HG02943 (cell line): ENCODE data around the gene MARCO.
"Not testable (repeated sequence)": the region's sequence is repeated elsewhere in the genome, so short reads cannot be mapped to it uniquely, and the experiment has no call there.

Source experiments
- ATAC-seq: cut with Tn5 transposase; IDR thresholded peaks from one replicate; pipeline ENCODE4 v1.9.1; 2021; ENCODE audit warnings: mild to moderate bottlenecking, low read depth, moderate library complexity; ENCODE audit not compliant: unreplicated experiment

MARCO gene

DNA sequence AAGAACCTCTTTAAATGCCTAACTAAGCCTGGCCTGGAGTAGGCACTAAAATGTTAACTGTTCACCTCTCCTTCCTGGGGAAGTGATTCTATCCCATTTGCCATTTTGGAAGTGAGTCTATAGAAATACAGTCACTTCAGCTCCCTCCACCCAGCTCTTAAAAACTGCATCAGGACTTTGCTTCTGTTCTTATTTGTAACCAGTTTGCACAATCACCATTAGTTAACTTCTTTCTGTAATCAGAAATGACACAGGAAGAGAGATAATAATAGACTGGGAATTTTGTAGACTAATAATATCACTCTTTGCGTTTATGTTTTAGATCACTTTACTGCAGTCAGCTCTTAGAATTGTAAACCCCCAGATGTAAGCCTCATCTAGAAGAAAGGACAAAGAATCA is 16.0 kb upstream of the MARCO start:
- no peak for ATAC-seq

GRCh38 chr2:118929059-118929458 is 12.9 kb upstream of the MARCO start:
- ATAC-seq = no peak

GRCh38 chr2:118932949-118933348 is 9.0 kb upstream of the MARCO start:
- no peak for ATAC-seq

DNA sequence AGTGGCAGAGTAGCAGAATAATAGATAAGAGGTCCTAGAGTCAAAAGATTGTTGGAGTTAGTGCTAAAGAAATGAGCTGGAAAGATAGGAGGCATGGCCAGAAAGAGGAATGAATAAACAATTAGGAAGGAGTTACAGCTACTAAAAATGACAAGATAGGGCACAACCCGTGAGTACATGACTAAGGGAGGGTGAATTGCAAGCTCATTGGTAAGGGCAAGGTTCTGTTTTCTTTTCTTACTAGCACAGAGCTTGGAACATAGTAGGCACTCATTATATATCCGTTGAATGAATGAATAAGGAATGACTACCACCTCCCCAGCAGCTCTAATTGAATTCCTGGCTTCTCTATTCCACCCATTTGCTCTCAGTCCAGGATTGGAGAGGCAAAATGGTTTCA is 5.7 kb upstream of the MARCO start:
- ATAC-seq = no peak

DNA sequence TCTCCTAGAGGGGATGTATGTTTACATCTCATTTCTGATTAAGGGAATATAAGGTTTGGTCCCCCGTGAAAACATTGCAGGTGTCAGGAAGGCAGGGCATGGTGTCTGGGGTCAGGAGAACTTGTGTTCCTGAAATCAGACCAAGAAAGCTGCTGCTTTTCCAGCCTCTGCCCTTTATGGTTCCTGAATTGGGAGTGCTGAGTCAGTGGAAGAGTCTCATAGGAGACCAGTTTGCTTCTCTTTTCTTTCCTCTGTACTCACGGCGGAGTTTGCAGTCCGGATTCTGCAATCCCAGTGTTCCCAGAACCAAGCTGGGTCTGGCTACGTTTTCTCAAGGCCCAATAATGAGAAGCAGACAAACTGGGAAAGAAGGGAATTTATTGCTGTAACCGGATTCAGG is 5.1 kb upstream of the MARCO start:
- no peak for ATAC-seq

GRCh38 chr2:118937817-118938216 is 4.2 kb upstream of the MARCO start:
- ATAC-seq = no peak

- ATAC-seq = no peak
Observed at GRCh38 chr2:118939994-118940393, 2.0 kb upstream of the MARCO start.

- no peak for ATAC-seq
Observed at GRCh38 chr2:118940486-118941120, 1.4 kb upstream of the MARCO start.

DNA sequence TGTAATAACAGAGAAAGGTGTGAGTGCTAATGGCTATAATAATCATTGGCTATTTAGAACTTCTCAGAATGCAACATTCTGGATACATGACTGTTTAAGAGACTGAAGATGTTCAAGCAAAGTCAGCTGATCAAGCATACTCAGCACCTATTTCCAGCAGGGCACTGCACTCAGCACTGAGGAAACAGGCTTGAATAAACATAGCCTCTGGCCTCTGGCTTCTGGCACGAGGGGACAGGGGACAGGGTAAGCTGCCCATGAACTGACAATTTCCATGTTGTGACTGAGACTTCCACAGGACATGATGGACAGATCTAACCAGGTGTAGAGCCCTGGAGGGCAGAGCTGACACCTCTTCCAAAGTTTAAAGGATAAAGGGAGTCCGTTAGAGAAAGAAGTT is 1.3 kb downstream of the MARCO start:
- ATAC-seq = no peak

DNA sequence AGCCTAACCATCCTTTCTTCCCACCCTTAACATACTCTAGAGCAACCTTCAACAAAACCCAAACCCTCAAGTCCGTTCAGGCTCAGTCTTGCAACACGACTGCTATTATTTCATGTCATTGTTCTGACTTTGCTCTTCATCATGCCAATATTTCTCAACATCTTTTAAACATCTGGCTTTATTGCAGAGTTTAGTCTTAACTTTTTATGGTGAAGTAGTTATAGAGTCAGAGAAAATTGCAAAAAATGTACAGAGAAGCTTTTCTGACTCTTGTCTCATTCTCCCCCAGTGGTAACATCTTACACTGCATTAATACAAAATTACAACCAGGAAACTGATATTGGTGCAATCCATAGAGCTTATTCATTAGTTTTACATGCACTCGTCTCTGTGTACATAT is 3.9 kb downstream of the MARCO start:
- no peak for ATAC-seq

GRCh38 chr2:118948266-118948665 is 6.3 kb downstream of the MARCO start:
- not testable (repeated sequence) for ATAC-seq

GRCh38 chr2:118954297-118955060 is 12.5 kb downstream of the MARCO start:
- no peak for ATAC-seq

- no peak for ATAC-seq
Observed at GRCh38 chr2:118965737-118966136, 23.7 kb downstream of the MARCO start.

DNA sequence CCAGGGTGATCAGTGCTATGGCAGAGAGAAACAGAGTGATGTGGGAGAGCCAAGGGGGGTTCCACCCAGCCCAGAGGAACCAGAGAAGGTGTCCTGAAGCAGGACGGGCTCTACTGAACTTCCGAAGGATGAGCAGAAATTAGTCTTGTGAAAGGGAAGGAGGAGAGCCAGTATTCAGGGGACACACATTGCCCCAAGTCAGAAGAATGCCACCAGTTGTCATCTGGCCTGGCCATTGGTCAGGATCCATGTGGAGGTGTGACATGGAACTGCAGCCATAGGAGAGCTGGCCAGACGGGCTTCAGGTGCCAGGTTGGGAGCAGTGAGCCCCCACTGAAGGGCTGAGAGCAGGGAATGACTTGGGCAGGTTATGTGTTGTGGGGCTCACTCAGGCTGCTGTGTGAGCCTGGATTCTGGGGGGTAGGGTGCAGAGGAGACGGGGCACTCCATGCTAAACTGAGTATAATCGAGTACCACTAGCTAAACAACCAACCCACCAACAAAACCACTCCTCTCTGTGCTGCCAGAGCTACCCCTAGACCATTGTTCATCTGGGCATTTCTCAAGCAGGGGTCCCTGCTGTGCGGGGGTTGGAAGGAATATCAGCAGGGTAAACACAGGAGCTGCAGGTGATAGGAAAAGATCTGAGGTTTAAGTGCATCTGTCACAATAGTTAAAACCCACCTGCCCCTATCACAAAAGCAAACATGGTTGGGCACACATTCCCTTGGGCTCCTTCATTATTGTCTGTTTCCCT is 25.3 kb downstream of the MARCO start:
- no peak for ATAC-seq

- no peak for ATAC-seq
Observed at GRCh38 chr2:118968042-118968441, 26.0 kb downstream of the MARCO start.

DNA sequence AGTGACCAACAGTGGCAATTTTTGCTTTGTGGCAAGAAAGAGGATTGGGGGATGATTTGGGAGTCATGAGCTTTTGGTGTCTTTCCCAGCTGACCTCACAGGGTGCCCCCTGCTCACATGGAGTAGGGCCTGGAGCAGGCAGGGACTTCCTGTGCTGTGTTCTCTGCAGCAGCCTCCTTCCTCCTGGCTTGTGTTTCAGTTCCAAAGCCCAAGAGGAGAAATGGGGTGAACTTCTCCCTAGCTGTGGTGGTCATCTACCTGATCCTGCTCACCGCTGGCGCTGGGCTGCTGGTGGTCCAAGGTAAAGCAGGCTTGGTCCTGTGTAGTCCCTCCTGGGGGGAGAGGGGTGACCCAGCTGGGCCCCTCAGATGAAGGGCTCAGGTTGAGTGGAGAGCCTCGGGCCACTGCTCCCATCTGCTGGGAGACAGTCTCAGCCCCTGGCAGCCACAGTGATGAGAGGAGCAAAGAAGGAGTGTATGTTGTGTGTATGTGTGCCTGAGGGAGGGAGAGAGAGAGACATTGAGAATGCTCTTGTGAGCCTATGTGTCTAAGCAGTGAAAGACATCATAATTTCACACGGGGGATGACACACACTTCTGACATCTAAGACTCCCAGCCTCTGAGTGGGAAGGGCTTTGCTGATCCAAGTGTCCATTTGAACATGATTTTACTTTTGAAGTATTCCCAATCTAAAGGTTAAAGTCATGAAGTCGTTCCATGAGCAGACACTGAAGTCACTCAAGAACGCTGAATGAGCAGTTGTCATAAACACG is 27.2 kb downstream of the MARCO start:
- no peak for ATAC-seq

DNA sequence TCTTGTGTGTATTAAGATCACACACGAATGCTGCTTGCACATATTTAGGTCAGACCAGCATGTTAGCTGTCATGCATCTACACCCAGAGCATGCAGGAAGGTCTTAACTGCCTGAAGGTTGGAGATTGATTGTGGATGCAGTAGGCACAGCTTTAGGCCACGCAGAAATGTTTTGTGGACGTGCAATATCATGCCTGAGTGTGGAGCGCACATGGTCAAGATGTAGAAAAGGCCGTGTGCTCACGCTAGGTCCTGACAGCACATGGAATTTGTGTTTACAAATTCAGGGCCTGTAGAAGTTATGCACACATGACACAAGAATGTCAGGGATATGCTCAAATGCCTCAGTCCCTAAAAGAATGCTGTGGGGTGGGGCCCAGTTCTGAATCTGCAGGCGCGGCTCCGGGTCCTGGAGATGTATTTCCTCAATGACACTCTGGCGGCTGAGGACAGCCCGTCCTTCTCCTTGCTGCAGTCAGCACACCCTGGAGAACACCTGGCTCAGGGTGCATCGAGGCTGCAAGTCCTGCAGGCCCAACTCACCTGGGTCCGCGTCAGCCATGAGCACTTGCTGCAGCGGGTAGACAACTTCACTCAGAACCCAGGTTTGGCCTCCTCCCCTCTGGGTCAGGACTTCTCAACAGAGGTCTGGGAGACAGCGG is 27.9 kb downstream of the MARCO start:
- no peak for ATAC-seq

DNA sequence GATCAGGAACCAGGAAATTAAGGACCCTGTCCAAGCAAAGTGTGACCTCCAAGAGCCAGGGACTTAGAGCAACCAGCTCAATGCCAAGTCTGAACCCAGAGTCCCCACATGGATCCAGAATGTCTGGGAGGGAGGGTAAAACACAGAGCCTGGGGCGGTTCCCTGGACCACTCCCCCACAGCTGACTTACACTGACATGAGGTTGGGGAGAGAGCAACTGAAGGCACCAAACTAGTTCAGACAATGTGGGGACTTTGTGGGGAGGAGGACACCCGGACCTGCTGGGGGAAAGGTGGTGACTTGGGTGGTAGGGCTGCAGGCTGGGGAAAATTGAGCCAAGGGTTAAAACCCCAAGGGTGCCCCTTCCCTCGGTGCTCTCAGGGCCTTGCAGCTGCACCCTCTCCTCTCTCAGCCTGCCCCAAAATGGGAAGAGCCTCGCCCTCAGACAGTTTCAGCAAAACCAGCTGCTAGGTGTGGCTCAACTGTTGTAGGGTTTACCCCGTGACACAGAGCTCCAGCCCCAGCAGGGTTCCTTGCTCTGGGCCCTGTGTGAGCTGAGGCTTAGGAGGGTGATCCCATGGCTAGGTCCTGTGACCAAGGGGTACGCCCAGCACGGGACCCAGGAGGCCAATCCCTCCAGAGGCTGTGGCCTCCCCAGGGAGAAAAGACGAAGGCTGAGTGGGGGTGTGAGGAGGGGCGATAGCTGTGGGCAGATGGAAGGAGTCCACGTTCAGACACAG is 28.6 kb downstream of the MARCO start:
- no peak for ATAC-seq

DNA sequence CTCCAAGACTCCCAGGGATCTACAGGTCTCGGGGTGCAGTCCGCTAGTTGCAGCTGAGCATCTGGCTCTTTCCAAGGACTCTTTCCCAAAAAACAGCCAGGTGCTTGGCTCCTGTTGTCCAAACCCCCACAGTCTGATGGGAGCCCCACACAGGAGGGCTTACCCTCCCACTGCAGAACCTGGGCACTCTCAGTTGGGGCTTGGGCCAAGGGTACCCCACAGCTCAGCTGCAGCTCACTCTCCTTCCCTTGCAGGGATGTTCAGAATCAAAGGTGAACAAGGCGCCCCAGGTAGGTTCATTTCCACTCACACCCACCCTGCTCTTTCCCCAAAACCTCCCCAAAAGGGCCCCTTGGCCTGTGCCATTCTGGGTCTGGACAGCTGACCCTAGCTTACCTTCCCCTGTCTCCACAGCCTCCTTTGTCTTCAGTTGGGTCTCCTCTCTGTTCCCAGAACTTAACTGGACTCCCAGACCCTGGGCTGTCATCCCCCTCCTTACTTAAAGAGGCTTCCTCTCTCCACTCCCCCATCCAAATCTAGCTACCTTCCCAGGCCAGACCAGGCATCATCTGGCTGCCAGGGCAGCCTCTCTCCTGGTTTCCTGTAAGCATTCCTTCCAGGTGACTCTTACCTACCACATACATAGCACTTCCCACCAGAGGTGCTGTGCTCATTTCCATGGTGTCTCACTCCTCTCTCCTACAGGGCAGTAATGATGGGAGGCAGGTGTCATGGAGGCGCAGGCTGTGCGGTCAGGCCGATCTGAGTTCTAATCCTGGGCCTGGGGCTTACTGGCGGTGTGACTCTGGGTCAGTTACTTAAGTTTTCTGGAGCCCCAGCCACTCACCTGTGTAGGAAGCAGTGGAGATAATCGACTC is 29.5 kb downstream of the MARCO start:
- ATAC-seq = no peak
